ENCODE data around the gene ELOVL3.
A peak's percentile ranks its signal among the peaks of the same experiment; 100 is the strongest.

DNA sequence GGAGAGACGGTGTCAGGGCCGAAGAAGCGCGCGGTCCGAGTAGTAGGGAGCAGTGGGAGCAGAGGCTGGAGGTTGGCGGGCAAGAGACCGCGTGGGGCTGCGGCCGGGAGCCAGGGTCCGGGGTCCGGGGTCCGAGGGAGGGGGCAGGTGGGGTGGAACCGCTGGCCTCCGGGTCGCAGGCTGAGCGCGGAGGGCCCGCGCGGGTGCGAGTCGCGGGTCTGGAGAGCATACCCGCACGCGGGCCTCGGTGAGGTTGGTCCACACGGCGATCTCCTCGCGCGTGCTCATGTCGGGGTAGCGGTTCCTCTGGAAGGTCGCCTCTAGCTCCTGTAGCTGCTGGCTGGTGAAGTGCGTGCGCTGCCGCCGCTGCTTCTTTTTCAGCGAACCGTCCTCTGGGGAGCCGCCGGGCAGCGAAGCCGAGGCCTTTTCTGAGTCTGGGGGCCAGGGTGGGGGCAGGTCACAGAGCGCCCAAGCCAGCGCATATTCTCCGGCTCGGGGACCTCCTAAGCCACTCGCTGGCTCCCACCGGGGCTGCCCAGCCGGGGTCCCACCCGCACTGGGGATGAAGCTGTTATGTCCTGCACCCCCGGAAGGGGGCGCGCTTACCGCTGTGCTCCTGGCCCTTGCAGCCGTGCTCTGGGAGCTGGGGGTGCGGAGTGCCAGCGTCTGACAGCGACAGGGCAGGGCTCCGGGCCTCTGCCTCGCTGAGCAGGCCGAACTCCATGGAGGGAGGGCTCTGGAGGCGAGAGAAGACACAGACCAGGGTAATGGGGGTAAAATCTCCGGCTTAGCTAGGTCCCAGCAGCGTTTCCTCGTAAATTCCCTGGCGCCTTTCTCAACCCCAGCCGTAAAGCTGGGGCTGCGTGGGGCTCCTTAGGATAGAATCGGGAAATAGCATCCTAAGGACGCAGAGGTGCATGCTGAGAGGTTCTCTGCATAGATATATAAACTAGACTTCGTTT is 5.5 kb downstream of the ELOVL3 start:
- TF ChIP-seq, protein P1, sequence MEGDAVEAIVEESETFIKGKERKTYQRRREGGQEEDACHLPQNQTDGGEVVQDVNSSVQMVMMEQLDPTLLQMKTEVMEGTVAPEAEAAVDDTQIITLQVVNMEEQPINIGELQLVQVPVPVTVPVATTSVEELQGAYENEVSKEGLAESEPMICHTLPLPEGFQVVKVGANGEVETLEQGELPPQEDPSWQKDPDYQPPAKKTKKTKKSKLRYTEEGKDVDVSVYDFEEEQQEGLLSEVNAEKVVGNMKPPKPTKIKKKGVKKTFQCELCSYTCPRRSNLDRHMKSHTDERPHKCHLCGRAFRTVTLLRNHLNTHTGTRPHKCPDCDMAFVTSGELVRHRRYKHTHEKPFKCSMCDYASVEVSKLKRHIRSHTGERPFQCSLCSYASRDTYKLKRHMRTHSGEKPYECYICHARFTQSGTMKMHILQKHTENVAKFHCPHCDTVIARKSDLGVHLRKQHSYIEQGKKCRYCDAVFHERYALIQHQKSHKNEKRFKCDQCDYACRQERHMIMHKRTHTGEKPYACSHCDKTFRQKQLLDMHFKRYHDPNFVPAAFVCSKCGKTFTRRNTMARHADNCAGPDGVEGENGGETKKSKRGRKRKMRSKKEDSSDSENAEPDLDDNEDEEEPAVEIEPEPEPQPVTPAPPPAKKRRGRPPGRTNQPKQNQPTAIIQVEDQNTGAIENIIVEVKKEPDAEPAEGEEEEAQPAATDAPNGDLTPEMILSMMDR (IDR thresholded peaks at IDR 0.05), result peak in 3 of 4 experiments; percentile 53 to 74 (median 66)
- TF ChIP-seq POLR2A (IDR thresholded peaks at IDR 0.05), result no peak
